Measurements from ENCODE around the gene TCAP. TPM values are rescaled to one million over a fixed set of nuclear protein-coding genes. Genes with fewer than 3 reads are reported as not detected.

TCAP gene
- total and polyA plus RNA-seq, 10 donors, result 1.5 to 3.2 (median 2.2) TPM

DNA sequence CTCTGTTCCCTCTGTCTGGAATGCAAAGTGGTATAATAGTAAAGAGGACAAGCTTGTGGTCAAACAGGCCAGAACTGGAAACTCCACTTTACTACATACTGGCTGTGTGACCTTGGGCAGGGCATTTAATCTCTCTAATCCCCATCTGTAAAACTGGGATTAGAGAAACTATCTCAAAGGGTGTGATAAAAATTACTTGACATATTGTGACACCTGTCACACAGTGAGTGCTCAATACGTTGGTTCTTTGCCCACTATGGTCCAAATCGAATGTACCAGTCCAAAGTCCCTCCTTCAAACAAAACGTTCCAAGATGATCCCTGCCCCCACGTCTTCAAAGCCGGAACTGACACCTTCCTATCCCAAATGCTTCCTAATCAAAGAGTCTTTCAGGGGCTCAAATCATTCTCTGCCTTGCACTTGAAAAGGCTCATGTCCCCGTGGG is 22.0 kb downstream of the TCAP start:
- Histone ChIP-seq H3K27me3 (replicated peaks in 1 of 7) (no peaks in the 10 kb centered on the region), H3K4me3 (peak overlapping the region in 6 of 8 donors; percentile 57 to 80 (median 64)), H3K27ac (peak overlapping the region in 7 of 8 donors; percentile 91 to 96 (median 91)), H3K4me1 (peaks cover 0 to 21% (median 15%) of the 10 kb centered on the region in 6 donors), H3K36me3 (peaks cover 0 to 38% (median 17%) of the 10 kb centered on the region in 6 donors), H3K9me3 (no peaks in the 10 kb centered on the region)
- intact Hi-C loops (cut with DNase I; ENCODE audit: low total_unique reads), result no loop called here
- 59 to 73% (median 72%) methylated on average over 6 of the region's 6 CpGs for WGBS, 5 donors
- no peak for DNase-seq
- TF ChIP-seq POLR2A (IDR thresholded peaks at IDR 0.05) (no peak), CTCF (IDR thresholded peaks at IDR 0.05 in 8 of 11, conservative IDR thresholded peaks at IDR 0.05 in 3 of 11) (no peak), POLR2AphosphoS5 (IDR thresholded peaks at IDR 0.05) (no peak)

DNA sequence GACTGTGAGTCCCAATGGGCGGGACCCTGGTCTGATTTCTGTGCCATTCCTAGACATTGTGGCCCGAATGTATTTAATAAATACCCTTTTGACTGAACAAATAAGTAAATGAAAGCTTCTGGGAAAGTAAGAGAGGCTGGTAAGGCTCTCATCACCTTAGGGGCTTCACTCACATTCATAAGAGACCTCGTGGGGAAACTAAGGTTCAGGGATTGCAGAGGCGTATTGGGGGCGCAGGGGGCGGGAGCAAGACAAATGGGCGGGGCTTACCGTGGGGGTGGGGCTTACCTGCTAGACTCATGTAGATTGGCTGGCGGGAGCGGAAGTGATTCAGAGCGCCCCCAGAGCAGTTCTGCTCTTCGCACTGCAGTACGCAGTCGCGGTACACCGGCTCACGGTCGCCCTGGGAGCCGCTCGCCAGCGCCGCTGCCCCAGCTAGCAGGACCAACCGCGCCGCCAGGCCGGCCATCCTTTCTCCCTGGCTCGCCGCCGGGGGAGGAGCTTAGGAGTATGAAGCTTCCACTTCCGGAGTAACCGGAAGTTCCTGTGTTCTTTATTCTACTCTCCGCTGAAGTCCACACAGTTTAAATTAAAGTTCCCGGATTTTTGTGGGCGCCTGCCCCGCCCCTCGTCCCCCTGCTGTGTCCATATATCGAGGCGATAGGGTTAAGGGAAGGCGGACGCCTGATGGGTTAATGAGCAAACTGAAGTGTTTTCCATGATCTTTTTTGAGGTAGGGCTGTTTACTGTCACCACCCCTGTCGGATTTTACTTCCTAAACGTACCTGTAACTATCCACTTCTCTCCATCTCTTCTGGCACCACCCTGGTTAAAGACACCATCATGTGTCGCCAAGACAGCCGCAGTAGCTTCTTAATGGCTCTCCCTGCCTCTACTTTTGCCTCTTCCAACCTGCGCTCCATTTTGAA is 22.7 kb downstream of the TCAP start, which contains the start of gene PGAP3:
PGAP3 (minus strand) TSS at position 512 of the 929 bp plus-strand sequence; CDS start at position 469, 43 bp downstream.
- Histone ChIP-seq H3K27me3 (replicated peaks in 1 of 7) (no peaks in the 10 kb centered on the region), H3K9me3 (no peaks in the 10 kb centered on the region), H3K27ac (peak within 1 kb of the TSS; percentile 82 to 96 (median 91)), H3K4me1 (peaks cover 0 to 21% (median 15%) of the 10 kb centered on the region in 6 donors), H3K4me3 (peak within 1 kb of the TSS; percentile 41 to 80 (median 62)), H3K36me3 (peaks cover 0 to 32% (median 17%) of the 10 kb centered on the region in 6 donors)
- peak in 1 of 3 donors; percentile 50 for TF ChIP-seq POLR2A (IDR thresholded peaks at IDR 0.05)
- TF ChIP-seq CTCF (IDR thresholded peaks at IDR 0.05 in 8 of 11, conservative IDR thresholded peaks at IDR 0.05 in 3 of 11), result peak in 2 of 11 experiments; percentile 27 to 41
- TF ChIP-seq POLR2AphosphoS5 (IDR thresholded peaks at IDR 0.05), result peak; percentile 87 to 91 (median 87)
- WGBS, 5 donors, result 4 to 5% (median 4%) methylated on average over 33 to 45 of the region's 45 CpGs
- DNase-seq, result peak; percentile 95
- intact Hi-C loops (cut with DNase I; ENCODE audit: low total_unique reads), result no loop called here

- Histone ChIP-seq H3K27me3 (replicated peaks in 1 of 7) (no peaks in the 10 kb centered on the region), H3K4me3 (peak overlapping the region; percentile 41 to 80 (median 62)), H3K27ac (peak overlapping the region; percentile 82 to 96 (median 91)), H3K9me3 (no peaks in the 10 kb centered on the region), H3K36me3 (peaks cover 0 to 26% (median 13%) of the 10 kb centered on the region in 6 donors), H3K4me1 (peaks cover 0 to 21% (median 15%) of the 10 kb centered on the region in 6 donors)
- WGBS, 5 donors, result 22 to 38% (median 33%) methylated on average over 6 of the region's 6 CpGs
- DNase-seq, result no peak
- TF ChIP-seq POLR2A (IDR thresholded peaks at IDR 0.05) (no peak), POLR2AphosphoS5 (IDR thresholded peaks at IDR 0.05) (no peak), CTCF (IDR thresholded peaks at IDR 0.05 in 8 of 11, conservative IDR thresholded peaks at IDR 0.05 in 3 of 11) (no peak)
- intact Hi-C loops (cut with DNase I; ENCODE audit: low total_unique reads), result no loop called here
Observed at GRCh38 chr17:39688475-39688835, 23.3 kb downstream of the TCAP start.

DNA sequence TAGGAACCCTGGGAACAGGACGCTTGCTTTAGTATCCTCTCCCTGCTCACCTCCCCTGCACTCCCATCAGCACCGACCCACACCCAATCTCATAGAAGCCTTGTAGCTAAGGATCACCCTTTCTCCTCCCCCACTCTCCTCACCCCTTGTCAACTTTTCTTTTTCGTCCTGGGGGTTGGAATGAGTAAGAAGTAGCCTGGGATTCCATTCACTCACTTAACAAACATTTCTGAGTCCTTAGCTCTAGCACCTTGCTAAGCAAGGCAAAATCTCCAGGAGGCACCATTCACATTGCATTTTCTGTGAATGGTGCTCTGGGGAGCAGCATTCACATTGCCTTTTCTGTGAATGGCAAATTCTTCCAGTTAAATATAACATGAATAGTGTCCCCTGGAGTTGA is 23.8 kb downstream of the TCAP start:
- intact Hi-C loops (cut with DNase I; ENCODE audit: low total_unique reads), result no loop called here
- DNase-seq, result no peak
- 64 to 83% (median 77%) methylated on average over 3 of the region's 3 CpGs for WGBS, 5 donors
- no peaks in the 10 kb centered on the region for H3K27me3 ChIP-seq (replicated peaks in 1 of 7)
- TF ChIP-seq POLR2A (IDR thresholded peaks at IDR 0.05) (no peak), POLR2AphosphoS5 (IDR thresholded peaks at IDR 0.05) (no peak), CTCF (IDR thresholded peaks at IDR 0.05 in 8 of 11, conservative IDR thresholded peaks at IDR 0.05 in 3 of 11) (no peak)
- peaks cover 0 to 21% (median 10%) of the 10 kb centered on the region in 6 donors for H3K36me3 ChIP-seq
- peak overlapping the region in 3 of 8 donors; percentile 58 to 80 (median 65) for H3K4me3 ChIP-seq
- no peaks in the 10 kb centered on the region for H3K9me3 ChIP-seq
- H3K27ac ChIP-seq, result no peak overlapping the region
- peaks cover 0 to 21% (median 15%) of the 10 kb centered on the region in 6 donors for H3K4me1 ChIP-seq

Measured in spleen (tissue), 11 donors.